ENCODE results near the gene VPS18.
A peak's percentile ranks its signal among the peaks of the same experiment; 100 is the strongest.

The VPS18 gene, protein sequence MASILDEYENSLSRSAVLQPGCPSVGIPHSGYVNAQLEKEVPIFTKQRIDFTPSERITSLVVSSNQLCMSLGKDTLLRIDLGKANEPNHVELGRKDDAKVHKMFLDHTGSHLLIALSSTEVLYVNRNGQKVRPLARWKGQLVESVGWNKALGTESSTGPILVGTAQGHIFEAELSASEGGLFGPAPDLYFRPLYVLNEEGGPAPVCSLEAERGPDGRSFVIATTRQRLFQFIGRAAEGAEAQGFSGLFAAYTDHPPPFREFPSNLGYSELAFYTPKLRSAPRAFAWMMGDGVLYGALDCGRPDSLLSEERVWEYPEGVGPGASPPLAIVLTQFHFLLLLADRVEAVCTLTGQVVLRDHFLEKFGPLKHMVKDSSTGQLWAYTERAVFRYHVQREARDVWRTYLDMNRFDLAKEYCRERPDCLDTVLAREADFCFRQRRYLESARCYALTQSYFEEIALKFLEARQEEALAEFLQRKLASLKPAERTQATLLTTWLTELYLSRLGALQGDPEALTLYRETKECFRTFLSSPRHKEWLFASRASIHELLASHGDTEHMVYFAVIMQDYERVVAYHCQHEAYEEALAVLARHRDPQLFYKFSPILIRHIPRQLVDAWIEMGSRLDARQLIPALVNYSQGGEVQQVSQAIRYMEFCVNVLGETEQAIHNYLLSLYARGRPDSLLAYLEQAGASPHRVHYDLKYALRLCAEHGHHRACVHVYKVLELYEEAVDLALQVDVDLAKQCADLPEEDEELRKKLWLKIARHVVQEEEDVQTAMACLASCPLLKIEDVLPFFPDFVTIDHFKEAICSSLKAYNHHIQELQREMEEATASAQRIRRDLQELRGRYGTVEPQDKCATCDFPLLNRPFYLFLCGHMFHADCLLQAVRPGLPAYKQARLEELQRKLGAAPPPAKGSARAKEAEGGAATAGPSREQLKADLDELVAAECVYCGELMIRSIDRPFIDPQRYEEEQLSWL

DNA sequence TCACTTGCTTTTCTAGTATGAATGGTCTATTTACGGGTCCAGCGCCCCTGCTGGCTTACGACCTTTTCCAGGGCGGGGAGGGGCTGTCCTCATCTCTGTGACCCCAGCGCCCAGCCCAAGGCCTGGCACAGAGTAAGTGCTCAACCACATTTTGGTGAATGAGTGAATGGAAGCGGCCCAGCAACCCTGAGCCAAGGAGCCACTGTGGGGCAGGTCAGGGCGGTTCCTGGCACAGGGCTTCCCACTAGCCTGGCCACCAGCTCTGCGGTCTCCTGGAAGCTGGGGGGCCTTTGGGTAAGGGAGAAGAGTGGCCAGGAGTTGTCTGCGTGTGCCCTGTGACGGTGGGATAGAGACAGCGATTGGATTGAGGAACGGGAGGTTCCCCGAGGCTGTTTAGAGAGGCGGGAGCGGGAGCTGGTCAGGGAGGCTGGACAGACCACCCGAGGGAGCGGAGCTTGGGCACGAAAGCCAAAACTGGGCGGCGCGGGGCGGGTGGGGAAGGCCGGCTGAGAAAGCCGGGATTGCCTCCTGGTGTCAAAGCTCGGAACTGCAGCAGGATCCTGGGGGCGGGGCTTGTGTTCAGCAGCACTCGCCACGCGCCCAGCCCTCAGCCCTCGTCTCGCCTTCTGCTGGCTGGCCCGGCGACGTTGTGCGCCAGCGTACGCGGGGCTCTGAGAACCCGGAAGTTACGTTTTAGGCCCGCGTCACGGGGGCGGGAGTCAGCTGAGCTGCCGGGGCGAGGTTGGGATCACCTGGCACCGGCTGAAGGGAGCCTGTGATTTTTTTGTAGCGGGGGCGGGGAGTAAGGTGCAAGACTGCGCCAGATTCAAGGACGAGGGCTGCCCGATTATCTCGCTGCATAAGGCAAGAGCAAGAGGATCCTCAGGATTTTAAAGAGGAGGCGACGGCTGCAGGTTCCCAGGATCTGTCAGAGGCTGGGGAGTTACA, at the start of gene VPS18:
VPS18 (plus strand) TSS at position 718 of the 948 bp plus-strand sequence. CDS start 319 bp downstream, outside the sequence.
- TF ChIP-seq ZFX (IDR thresholded peaks at IDR 0.05; ENCODE audit: borderline replicate concordance) (no peak), CTCF (IDR thresholded peaks at IDR 0.05) (peak; percentile 90)
- peak within 1 kb of the TSS; percentile 79 for H3K27ac ChIP-seq

DNA sequence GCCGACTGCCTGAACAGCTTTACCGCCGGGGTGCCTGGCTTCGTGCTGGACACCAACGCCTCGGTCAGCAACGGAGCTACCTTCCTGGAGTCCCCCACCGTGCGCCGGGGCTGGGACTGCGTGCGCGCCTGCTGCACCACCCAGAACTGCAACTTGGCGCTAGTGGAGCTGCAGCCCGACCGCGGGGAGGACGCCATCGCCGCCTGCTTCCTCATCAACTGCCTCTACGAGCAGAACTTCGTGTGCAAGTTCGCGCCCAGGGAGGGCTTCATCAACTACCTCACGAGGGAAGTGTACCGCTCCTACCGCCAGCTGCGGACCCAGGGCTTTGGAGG, 49.6 kb upstream of the VPS18 start:
- H3K27ac ChIP-seq = peak overlapping the region; percentile 82
- TF ChIP-seq CTCF (IDR thresholded peaks at IDR 0.05) = no peak
- TF ChIP-seq ZFX (IDR thresholded peaks at IDR 0.05; ENCODE audit: borderline replicate concordance) = no peak

DNA sequence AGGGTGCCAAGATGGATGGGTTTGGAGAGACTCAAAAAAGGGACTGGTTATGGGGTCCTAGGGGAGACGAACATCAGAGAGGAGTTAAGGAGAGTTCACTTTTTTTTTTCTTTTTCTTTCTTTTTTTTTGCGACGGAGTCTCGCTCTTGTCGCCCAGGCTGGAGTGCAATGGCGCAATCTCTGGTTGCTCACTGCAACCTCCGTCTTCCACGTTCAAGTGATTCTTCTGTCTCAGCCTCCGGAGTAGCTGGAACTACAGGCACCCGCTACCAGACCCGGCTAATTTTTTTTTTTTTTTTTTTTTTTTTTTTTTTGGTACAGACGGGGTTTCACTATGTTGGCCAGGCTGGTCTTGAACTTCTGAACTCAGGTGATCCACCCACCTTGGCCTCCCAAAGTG, 49.2 kb upstream of the VPS18 start:
- peak overlapping the region; percentile 82 for H3K27ac ChIP-seq
- TF ChIP-seq CTCF (IDR thresholded peaks at IDR 0.05) (no peak), ZFX (IDR thresholded peaks at IDR 0.05; ENCODE audit: borderline replicate concordance) (no peak)

DNA sequence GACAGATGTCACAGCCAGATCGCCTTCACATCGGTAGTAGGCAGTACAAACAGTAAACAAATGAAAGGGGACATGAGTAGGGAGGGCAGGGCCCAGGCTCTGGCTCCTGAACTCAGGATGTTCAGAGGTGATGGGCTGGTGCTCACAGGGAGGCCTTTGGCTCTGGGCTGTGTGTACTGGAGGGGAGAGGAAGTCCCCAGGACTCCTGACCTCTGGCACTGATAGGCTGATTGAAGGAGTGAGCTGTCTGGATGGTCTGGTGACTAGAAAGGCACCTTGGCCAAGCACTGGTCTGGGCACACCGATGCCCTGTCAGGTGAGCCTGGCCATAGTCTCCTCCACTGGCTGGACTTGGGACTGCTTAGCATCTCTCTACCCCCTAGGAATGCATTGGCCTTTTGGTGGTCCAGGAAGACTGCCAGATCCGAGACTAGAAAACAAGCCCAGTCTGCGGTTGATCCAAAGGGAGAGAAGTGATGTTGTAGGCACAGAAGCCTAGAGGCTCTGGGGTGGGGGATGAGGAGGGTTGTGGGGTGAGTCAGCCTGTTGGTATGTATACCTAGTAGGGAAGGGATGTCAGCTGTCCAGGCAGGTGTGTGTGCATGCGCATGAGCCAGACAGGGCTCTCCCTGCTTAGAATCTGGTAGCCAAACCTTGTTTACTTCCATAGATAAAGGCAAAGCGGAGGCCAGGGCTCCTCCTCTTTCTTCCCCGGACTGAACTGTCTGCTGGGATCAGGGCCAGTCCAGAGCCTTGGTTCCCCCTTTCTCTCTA, 48.6 kb upstream of the VPS18 start:
- peak overlapping the region; percentile 82 for H3K27ac ChIP-seq
- TF ChIP-seq ZFX (IDR thresholded peaks at IDR 0.05; ENCODE audit: borderline replicate concordance) (no peak), CTCF (IDR thresholded peaks at IDR 0.05) (no peak)

DNA sequence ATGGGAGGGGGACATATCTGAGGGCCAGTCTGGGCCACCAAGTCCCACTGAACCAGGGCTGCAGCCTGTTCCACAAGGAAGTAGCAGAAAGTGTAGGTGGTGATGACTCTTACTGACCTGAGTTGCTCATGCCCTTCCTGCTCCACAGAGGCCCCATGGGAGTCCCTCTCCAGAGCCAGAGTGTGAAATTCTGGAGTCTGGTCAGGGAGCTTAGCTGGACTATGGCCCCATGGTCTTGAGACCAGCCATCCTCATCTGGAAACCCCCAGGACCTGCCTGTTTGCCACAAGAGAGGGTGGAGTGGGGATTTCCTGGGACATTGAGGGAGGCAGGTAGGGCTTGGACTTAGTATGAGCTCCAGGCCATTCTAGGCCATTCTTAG, 47.4 kb upstream of the VPS18 start:
- peak overlapping the region; percentile 82 for H3K27ac ChIP-seq
- TF ChIP-seq ZFX (IDR thresholded peaks at IDR 0.05; ENCODE audit: borderline replicate concordance) = no peak
- TF ChIP-seq CTCF (IDR thresholded peaks at IDR 0.05) = no peak

Measured in 22Rv1 (cell line).